Lower lobe of right lung (tissue), 2 donors: ENCODE results near the gene DOC2B. TPM values are rescaled to one million over a fixed set of nuclear protein-coding genes. Genes with fewer than 3 reads are reported as not detected.
"Not testable (repeated sequence)": the region's sequence is repeated elsewhere in the genome, so short reads cannot be mapped to it uniquely, and the experiment has no call there.

Source experiments
- ATAC-seq, 2 donors: fragments of 200-7000 bp; cut with Tn5 transposase; one replicate each; pipeline ENCODE4 v1.9.1; 2020 to 2022; ENCODE audit warnings: mild to moderate bottlenecking in 2 of 2, moderate library complexity in 2 of 2
- DNase-seq: peaks from one replicate; pipeline ENCODE4 v3.0.0-alpha.2; 2020
- H3K27ac ChIP-seq: fragments of 200-600 bp; one replicate; pipeline ENCODE4 v1.8.0; 2022
- H3K27me3 ChIP-seq: fragments of 200-600 bp; one replicate; pipeline ENCODE4 v1.8.0; 2022; ENCODE audit warnings: low read depth
- H3K36me3 ChIP-seq: fragments of 200-600 bp; one replicate; pipeline ENCODE4 v1.8.0; 2022; ENCODE audit warnings: mild to moderate bottlenecking
- H3K4me1 ChIP-seq: fragments of 200-600 bp; one replicate; pipeline ENCODE4 v1.8.0; 2022
- H3K4me3 ChIP-seq: fragments of 200-600 bp; one replicate; pipeline ENCODE4 v1.8.0; 2022; ENCODE audit warnings: mild to moderate bottlenecking
- H3K9me3 ChIP-seq: fragments of 200-600 bp; one replicate; pipeline ENCODE4 v1.8.0; 2022
- intact Hi-C: fragments of 100-400 bp; cut with DNase I; formaldehyde crosslinking; loops from one replicate; pipeline ENCODE4 v1.11.0; 2022
- total RNA-seq: library from RNA; stranded (reverse); fragmentation: NEBNext Ultra II Directional; extraction: Animal tissue kit (Norgen Biotek cat#: 25700); gene quantifications from one replicate; pipeline ENCODE4 v1.2.1, GENCODE V29; 2021
- TF ChIP-seq, protein P1 (sequence below): fragments of 200-600 bp; IDR thresholded peaks from one replicate; pipeline ENCODE4 v1.8.0; 2022; ENCODE audit warnings: antibody characterized with exemption, mild to moderate bottlenecking
- donor health status: DM: no; HTN: yes; CAD: no; lungs with severe emphysema.

Gene DOC2B
- total RNA-seq, 1 donor from 2014 or later, result 6.2 TPM

GRCh38 chr17:205817-206216, 24.4 kb upstream of the DOC2B start:
- ATAC-seq, result no peak
- H3K27ac ChIP-seq, result no peak overlapping the region
- H3K9me3 ChIP-seq, result no peaks in the 10 kb centered on the region
- no peaks in the 10 kb centered on the region for H3K27me3 ChIP-seq
- intact Hi-C loops, result no loop called here
- no peak for DNase-seq
- H3K4me1 ChIP-seq, result peaks cover under 1% of the 10 kb centered on the region
- no peak overlapping the region for H3K4me3 ChIP-seq
- H3K36me3 ChIP-seq, result no peaks in the 10 kb centered on the region
- TF ChIP-seq, protein P1, sequence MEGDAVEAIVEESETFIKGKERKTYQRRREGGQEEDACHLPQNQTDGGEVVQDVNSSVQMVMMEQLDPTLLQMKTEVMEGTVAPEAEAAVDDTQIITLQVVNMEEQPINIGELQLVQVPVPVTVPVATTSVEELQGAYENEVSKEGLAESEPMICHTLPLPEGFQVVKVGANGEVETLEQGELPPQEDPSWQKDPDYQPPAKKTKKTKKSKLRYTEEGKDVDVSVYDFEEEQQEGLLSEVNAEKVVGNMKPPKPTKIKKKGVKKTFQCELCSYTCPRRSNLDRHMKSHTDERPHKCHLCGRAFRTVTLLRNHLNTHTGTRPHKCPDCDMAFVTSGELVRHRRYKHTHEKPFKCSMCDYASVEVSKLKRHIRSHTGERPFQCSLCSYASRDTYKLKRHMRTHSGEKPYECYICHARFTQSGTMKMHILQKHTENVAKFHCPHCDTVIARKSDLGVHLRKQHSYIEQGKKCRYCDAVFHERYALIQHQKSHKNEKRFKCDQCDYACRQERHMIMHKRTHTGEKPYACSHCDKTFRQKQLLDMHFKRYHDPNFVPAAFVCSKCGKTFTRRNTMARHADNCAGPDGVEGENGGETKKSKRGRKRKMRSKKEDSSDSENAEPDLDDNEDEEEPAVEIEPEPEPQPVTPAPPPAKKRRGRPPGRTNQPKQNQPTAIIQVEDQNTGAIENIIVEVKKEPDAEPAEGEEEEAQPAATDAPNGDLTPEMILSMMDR, result no peak

GRCh38 chr17:205148-205669, 23.8 kb upstream of the DOC2B start:
- DNase-seq (no peak), ATAC-seq (peak in 1 of 2 donors; percentile 11)
- intact Hi-C loops, result no loop called here
- Histone ChIP-seq H3K27ac (no peak overlapping the region), H3K27me3 (no peaks in the 10 kb centered on the region), H3K9me3 (no peaks in the 10 kb centered on the region), H3K4me1 (peaks cover 6% of the 10 kb centered on the region), H3K4me3 (no peak overlapping the region), H3K36me3 (no peaks in the 10 kb centered on the region)
- TF ChIP-seq, protein P1, result no peak

DNA sequence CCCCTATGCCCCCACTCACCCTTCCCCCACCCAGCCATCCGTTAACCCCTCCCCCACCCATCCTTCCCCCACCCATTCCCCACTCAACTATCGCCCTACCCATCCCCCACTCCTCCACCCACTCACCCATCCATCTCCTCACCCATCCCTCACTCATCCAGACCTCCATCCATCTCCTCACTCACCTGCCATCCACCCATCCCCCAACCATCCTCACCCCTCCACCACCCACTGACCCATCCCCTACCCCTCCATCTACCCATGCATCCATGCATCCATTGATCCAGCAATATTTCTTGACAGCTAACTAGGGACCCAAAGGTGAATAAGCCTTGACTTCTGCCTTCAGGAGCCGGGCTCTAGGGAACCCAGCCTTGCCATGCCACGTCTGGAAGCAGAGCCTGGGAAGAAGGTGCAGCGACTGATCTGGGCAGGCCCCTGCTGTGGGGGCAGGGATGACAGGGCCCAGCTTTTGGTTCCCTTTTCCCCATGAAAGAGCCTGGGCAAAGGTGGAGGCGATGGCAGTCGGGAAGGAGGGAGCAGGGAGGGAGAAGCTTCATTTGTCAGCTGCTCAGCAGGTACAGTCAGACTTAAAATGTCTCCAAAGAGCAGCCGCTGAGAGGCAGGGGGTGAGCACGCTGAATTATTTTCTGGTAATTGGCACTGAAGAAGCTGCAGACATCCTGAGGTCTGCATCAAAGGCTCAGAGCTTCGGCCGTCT, 23.1 kb upstream of the DOC2B start:
- TF ChIP-seq, protein P1, result no peak
- intact Hi-C loops, result no loop called here
- no peak for ATAC-seq

GRCh38 chr17:202501-202951, 21.1 kb upstream of the DOC2B start:
- H3K4me1 ChIP-seq, result peaks cover 22% of the 10 kb centered on the region
- H3K27me3 ChIP-seq, result peaks cover 5% of the 10 kb centered on the region
- H3K4me3 ChIP-seq, result no peak overlapping the region
- no peaks in the 10 kb centered on the region for H3K36me3 ChIP-seq
- intact Hi-C loops, result no loop called here
- no peak overlapping the region for H3K27ac ChIP-seq
- DNase-seq (no peak), ATAC-seq (no peak)
- TF ChIP-seq, protein P1, result no peak
- H3K9me3 ChIP-seq, result no peaks in the 10 kb centered on the region

More for the DNA sequence above, 23.1 kb upstream of the DOC2B start:
- H3K36me3 ChIP-seq, result no peaks in the 10 kb centered on the region
- H3K4me3 ChIP-seq, result no peak overlapping the region
- H3K27ac ChIP-seq, result no peak overlapping the region
- no peak for DNase-seq
- H3K4me1 ChIP-seq, result peaks cover 12% of the 10 kb centered on the region
- H3K9me3 ChIP-seq, result no peaks in the 10 kb centered on the region
- no peaks in the 10 kb centered on the region for H3K27me3 ChIP-seq

DNA sequence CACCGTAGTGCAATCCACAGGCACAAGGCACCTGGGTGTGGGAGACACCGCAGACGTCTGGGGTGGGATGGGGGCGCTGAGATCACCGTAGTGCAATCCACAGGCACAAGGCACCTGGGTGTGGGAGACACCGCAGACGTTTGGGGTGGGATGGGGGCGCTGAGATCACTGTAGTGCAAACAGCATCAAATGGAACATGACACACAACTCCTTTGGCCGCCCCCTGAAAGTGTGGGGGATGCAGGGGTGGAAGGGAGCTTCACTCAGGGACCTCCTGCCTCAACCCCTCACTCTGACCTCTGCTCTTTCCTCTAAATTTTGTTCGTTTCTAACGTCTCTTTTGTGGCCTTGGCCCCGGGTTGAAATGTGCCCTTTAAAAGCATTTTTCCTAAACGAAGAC, 20.3 kb upstream of the DOC2B start:
- DNase-seq, H3K4me3 ChIP-seq, H3K27ac ChIP-seq, H3K27me3 ChIP-seq, ATAC-seq, H3K36me3 ChIP-seq, H3K9me3 ChIP-seq, intact Hi-C loops: not testable (repeated sequence)
- peaks cover 22% of the 10 kb centered on the region for H3K4me1 ChIP-seq

GRCh38 chr17:201257-201656, 19.8 kb upstream of the DOC2B start:
- ATAC-seq, H3K36me3 ChIP-seq, DNase-seq, H3K4me3 ChIP-seq, H3K9me3 ChIP-seq, H3K27ac ChIP-seq, H3K27me3 ChIP-seq, intact Hi-C loops: not testable (repeated sequence)
- peaks cover 22% of the 10 kb centered on the region for H3K4me1 ChIP-seq
